Gastrocnemius medialis (tissue), 4 donors: ENCODE data around the gene TXNIP. TPM values are rescaled to one million over a fixed set of nuclear protein-coding genes. Genes with fewer than 3 reads are reported as not detected.

Experiments
- ATAC-seq, 2 donors: fragments of 150-250 bp; one replicate each; pipeline ENCODE4 v1.9.1; 2016
- DNase-seq, 2 donors: peaks; one replicate each; pipeline ENCODE4 v3.0.0-alpha.2; 2019
- H3K27ac ChIP-seq, 4 donors: fragments of 200-600 bp; sonication (generic); 1 replicate in 1 of 4; 2 replicates in 3 of 4; pipeline ENCODE4 v1.5.1; 2016 to 2018; ENCODE audit warnings: mild to moderate bottlenecking in 2 of 4, moderate library complexity in 1 of 4
- H3K27me3 ChIP-seq, 3 donors: fragments of 200-600 bp; sonication (generic) in 2 of 3; 1 replicate in 1 of 3; 2 replicates in 2 of 3; pipeline versions ENCODE4 v1.5.1 to v1.6.0; 2016 to 2019; ENCODE audit warnings: mild to moderate bottlenecking in 1 of 3, moderate library complexity in 1 of 3
- H3K36me3 ChIP-seq, 2 donors: fragments of 200-600 bp; sonication (generic) in 1 of 2; one replicate each; pipeline ENCODE4 v1.5.1; 2017 to 2018
- H3K4me1 ChIP-seq, 2 donors: fragments of 200-600 bp; sonication (generic) in 1 of 2; one replicate each; pipeline ENCODE4 v1.5.1; 2016 to 2017; ENCODE audit warnings: mild to moderate bottlenecking in 2 of 2
- H3K4me3 ChIP-seq, 4 donors: fragments of 200-600 bp; sonication (generic) in 3 of 4; 1 replicate in 1 of 4; 2 replicates in 3 of 4; pipeline ENCODE4 v1.5.1; 2016 to 2019; ENCODE audit warnings: mild to moderate bottlenecking in 2 of 4
- H3K9me3 ChIP-seq, 3 donors: fragments of 200-600 bp; sonication (generic) in 2 of 3; 1 replicate in 1 of 3; 2 replicates in 2 of 3; pipeline ENCODE4 v1.5.1; 2016 to 2019
- POLR2A ChIP-seq, 2 donors: fragments of 450-650 bp; IDR thresholded peaks; one replicate each; pipeline ENCODE4 v1.6.1; 2017; ENCODE audit warnings: antibody characterized with exemption in 2 of 2, mild to moderate bottlenecking in 2 of 2, moderate library complexity in 2 of 2
- in situ Hi-C, 4 donors: fragments of 200-750 bp; cut with MboI; loops; one replicate each; pipeline versions ENCODE4 v1.15.0 to v1.8.0; 2017; ENCODE audit warnings: low sequenced_read_pairs in 4 of 4
- intact Hi-C: fragments of 100-400 bp; cut with DNase I; formaldehyde crosslinking; loops from one replicate; pipeline ENCODE4 v1.15.1; 2023; ENCODE audit warnings: low total_unique reads
- total RNA-seq, 4 donors: library from RNA; depleted of rRNA; stranded (reverse); fragments of >200 nt; gene quantifications; one replicate each; pipeline versions ENCODE4 v1.1.0 to v1.2.3, GENCODE V29; 2016
- TF ChIP-seq, protein P1 (sequence below), 5 experiments: fragments of 450-650 bp in 3 of 5; fragments of 200-600 bp in 2 of 5; sonication (generic) in 2 of 5; IDR thresholded peaks in 4 of 5; conservative IDR thresholded peaks in 1 of 5; 1 replicate in 4 of 5; 2 replicates in 1 of 5; pipeline ENCODE4 v1.5.1; 2016 to 2019; ENCODE audit warnings: antibody characterized with exemption in 5 of 5, mild to moderate bottlenecking in 3 of 5, moderate library complexity in 3 of 5

The TXNIP gene
- total RNA-seq, 4 donors from 2014 or later, result 1,815 to 2,839 (median 2,202) TPM

DNA sequence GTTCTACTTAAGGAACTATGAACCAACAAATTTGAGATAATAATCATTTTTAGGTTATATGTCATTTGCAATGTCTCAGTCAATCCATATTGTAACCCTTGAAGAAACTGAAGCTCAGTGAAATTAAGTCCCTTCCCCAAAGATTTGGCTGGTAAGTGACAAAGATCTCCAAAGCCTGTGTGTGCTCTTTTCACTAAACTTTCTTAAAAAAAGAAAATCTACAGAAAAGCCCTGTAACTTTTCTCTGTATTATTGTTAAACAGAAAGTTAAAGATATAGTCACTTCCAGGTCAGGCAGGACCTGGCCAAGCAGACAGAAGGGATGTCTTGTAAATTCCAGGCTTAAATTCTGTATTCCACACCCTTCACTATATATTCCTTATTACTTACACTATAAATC is 40.0 kb downstream of the TXNIP start:
- Histone ChIP-seq H3K27me3 (no peaks in the 10 kb centered on the region), H3K27ac (peak overlapping the region; percentile 88 to 99 (median 96)), H3K4me3 (peak overlapping the region; percentile 62 to 88 (median 70)), H3K4me1 (peaks cover 70 to 78% of the 10 kb centered on the region in 2 donors), H3K9me3 (no peaks in the 10 kb centered on the region), H3K36me3 (peaks cover 0 to 4% of the 10 kb centered on the region in 2 donors)
- DNase-seq (no peak), ATAC-seq (no peak)
- no peak for TF ChIP-seq POLR2A (IDR thresholded peaks at IDR 0.05)
- TF ChIP-seq, protein P1, sequence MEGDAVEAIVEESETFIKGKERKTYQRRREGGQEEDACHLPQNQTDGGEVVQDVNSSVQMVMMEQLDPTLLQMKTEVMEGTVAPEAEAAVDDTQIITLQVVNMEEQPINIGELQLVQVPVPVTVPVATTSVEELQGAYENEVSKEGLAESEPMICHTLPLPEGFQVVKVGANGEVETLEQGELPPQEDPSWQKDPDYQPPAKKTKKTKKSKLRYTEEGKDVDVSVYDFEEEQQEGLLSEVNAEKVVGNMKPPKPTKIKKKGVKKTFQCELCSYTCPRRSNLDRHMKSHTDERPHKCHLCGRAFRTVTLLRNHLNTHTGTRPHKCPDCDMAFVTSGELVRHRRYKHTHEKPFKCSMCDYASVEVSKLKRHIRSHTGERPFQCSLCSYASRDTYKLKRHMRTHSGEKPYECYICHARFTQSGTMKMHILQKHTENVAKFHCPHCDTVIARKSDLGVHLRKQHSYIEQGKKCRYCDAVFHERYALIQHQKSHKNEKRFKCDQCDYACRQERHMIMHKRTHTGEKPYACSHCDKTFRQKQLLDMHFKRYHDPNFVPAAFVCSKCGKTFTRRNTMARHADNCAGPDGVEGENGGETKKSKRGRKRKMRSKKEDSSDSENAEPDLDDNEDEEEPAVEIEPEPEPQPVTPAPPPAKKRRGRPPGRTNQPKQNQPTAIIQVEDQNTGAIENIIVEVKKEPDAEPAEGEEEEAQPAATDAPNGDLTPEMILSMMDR (IDR thresholded peaks at IDR 0.05 in 4 of 5, conservative IDR thresholded peaks at IDR 0.05 in 1 of 5), result no peak
- intact Hi-C loops (no loop called here), in situ Hi-C loops (loop anchor here in 1 of 4 donors (10.0 kb wide), 1 partner anchor 62 kb away; no protein-coding TSS in a partner anchor)

DNA sequence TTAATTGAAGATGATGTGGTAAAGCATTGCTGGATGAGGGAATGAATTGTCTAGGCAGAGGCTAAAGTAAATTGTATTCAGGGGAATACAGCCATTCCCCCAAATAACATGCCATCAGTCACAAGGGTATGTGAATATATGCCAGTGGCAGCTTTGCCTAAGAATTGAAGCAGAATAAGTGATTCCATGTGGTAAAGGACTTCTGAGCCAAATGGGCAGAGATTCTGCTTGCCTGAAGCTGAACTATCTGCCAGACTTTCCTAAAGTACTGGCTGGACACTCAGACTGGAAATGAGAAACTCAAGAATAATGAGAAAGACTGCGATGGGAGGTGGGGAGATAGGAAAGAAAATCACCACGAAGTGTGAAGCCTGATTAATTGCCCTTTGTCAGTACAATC is 40.9 kb downstream of the TXNIP start:
- intact Hi-C loops, result no loop called here

DNA sequence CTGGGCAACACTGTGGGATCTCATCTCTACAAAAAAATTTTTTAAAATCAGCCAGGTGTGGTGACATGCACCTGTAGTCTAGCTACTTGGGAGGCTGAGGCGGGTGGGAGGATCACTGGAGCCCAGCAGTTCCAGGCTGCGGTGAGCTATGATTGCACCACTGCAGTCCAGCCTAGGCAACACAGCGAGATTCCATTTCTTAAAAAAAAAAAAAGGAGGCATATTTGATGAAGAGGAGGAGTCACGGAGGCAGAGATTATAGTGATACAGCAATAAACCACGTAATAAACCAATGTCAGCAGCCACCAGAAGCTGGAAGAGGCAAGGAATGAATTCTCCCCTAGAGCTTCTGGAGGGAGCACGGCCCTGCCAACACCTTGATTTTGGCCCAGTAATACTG is 42.5 kb downstream of the TXNIP start:
- peak overlapping the region in 3 of 4 donors; percentile 62 to 72 (median 68) for H3K4me3 ChIP-seq
- H3K4me1 ChIP-seq, result peaks cover 82 to 87% of the 10 kb centered on the region in 2 donors
- ATAC-seq (no peak), DNase-seq (no peak)
- no peaks in the 10 kb centered on the region for H3K9me3 ChIP-seq
- in situ Hi-C loops (loop anchor here in 1 of 4 donors (10.0 kb wide), 1 partner anchor 59 kb away; no protein-coding TSS in a partner anchor), intact Hi-C loops (no loop called here)
- peaks cover 0 to 6% of the 10 kb centered on the region in 2 donors for H3K36me3 ChIP-seq
- no peaks in the 10 kb centered on the region for H3K27me3 ChIP-seq
- TF ChIP-seq, protein P1 (IDR thresholded peaks at IDR 0.05 in 4 of 5, conservative IDR thresholded peaks at IDR 0.05 in 1 of 5), result no peak
- no peak for TF ChIP-seq POLR2A (IDR thresholded peaks at IDR 0.05)
- H3K27ac ChIP-seq, result peak overlapping the region; percentile 88 to 99 (median 96)

More for the DNA sequence above, 40.9 kb downstream of the TXNIP start:
- Histone ChIP-seq H3K9me3 (no peaks in the 10 kb centered on the region), H3K4me1 (peaks cover 79 to 84% of the 10 kb centered on the region in 2 donors), H3K4me3 (peak overlapping the region; percentile 62 to 88 (median 70)), H3K36me3 (peaks cover 0 to 6% of the 10 kb centered on the region in 2 donors), H3K27me3 (no peaks in the 10 kb centered on the region), H3K27ac (peak overlapping the region; percentile 88 to 99 (median 96))
- ATAC-seq, result no peak
- in situ Hi-C loops, result loop anchor here in 1 of 4 donors (10.0 kb wide), 1 partner anchor 61 kb away; no protein-coding TSS in a partner anchor
- no peak for DNase-seq
- TF ChIP-seq, protein P1 (IDR thresholded peaks at IDR 0.05 in 4 of 5, conservative IDR thresholded peaks at IDR 0.05 in 1 of 5), result no peak

DNA sequence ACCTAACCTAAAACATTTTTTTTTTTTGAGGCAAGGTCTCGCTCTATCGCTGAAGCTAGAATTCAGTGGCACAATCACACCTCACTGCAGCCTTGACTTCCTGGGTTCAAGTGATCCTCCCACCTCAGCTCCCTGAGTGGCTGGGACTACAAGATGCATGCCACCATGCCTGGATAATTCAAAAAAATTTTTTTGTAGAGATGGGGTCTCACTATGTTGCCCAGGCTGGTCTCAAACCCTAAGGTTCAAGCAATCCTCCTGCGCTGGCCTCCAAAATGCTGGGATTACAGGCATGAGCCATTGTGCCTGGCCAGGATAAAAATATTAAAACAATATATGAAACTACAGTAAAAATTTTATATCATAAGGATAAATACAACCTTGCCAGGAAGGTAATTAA is 43.5 kb downstream of the TXNIP start:
- in situ Hi-C loops (loop anchor here in 1 of 4 donors (10.0 kb wide), 1 partner anchor 58 kb away; no protein-coding TSS in a partner anchor), intact Hi-C loops (no loop called here)
- Histone ChIP-seq H3K4me3 (peak overlapping the region in 2 of 4 donors; percentile 2 to 62), H3K27ac (peak overlapping the region; percentile 88 to 99 (median 96)), H3K9me3 (no peaks in the 10 kb centered on the region), H3K4me1 (peaks cover 84 to 88% of the 10 kb centered on the region in 2 donors), H3K36me3 (peaks cover 0 to 6% of the 10 kb centered on the region in 2 donors), H3K27me3 (no peaks in the 10 kb centered on the region)
- DNase-seq (no peak), ATAC-seq (no peak)
- TF ChIP-seq POLR2A (IDR thresholded peaks at IDR 0.05), result no peak
- TF ChIP-seq, protein P1 (IDR thresholded peaks at IDR 0.05 in 4 of 5, conservative IDR thresholded peaks at IDR 0.05 in 1 of 5), result no peak
